ENCODE data around the gene TMEM106B.

TMEM106B gene

DNA sequence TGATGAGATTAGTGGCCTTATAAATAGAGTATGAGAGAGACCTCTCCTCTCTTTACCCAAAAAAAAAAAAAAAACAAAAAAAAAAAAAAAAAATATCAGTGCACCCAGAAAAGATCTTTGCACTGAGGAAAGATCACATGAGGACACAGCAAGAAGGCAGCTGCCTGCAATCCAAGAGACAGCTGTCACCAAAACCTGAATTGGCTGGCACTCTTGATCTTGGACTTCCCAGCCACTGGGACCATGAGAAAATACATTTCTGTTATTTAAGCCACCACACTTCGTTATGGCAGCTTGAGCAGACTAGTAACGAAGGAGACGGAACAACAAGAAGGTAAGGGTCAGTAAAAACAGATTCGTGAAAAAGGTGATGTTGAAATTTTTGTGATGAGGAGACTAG lies 47.0 kb downstream of the TMEM106B start:
- DNase-seq (ENCODE audit: low spot score) = no peak
- TF ChIP-seq, protein P1, sequence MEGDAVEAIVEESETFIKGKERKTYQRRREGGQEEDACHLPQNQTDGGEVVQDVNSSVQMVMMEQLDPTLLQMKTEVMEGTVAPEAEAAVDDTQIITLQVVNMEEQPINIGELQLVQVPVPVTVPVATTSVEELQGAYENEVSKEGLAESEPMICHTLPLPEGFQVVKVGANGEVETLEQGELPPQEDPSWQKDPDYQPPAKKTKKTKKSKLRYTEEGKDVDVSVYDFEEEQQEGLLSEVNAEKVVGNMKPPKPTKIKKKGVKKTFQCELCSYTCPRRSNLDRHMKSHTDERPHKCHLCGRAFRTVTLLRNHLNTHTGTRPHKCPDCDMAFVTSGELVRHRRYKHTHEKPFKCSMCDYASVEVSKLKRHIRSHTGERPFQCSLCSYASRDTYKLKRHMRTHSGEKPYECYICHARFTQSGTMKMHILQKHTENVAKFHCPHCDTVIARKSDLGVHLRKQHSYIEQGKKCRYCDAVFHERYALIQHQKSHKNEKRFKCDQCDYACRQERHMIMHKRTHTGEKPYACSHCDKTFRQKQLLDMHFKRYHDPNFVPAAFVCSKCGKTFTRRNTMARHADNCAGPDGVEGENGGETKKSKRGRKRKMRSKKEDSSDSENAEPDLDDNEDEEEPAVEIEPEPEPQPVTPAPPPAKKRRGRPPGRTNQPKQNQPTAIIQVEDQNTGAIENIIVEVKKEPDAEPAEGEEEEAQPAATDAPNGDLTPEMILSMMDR (IDR thresholded peaks at IDR 0.05; ENCODE audit: extremely low read depth, insufficient read depth, missing control alignments) = no peak
- in situ Hi-C loops (cut with MboI; ENCODE audit: low pct_unique_long_range_greater_than_20kb, low sequenced_read_pairs, unreplicated experiment) = no loop called here

DNA sequence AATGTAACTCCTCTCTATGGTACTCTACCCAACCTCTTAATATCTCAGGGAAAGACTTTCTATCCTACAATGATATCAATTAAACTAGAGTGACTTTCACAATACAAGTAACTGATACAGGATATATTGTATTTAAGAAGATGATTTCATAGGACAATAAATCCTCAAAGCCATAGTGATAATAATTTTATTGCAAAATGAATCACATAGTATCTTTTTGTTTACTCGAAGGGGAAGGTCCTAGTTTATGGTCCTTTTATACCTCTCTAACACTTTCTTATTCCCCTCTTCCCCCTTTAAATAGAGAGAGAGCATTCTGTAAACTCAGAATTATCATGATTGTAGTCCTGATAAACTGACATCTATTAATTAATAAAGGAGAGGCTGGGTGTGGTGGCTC lies 56.4 kb downstream of the TMEM106B start:
- TF ChIP-seq, protein P1 (IDR thresholded peaks at IDR 0.05; ENCODE audit: extremely low read depth, insufficient read depth, missing control alignments) = no peak
- in situ Hi-C loops (cut with MboI; ENCODE audit: low pct_unique_long_range_greater_than_20kb, low sequenced_read_pairs, unreplicated experiment) = no loop called here
- DNase-seq (ENCODE audit: low spot score) = no peak

DNA sequence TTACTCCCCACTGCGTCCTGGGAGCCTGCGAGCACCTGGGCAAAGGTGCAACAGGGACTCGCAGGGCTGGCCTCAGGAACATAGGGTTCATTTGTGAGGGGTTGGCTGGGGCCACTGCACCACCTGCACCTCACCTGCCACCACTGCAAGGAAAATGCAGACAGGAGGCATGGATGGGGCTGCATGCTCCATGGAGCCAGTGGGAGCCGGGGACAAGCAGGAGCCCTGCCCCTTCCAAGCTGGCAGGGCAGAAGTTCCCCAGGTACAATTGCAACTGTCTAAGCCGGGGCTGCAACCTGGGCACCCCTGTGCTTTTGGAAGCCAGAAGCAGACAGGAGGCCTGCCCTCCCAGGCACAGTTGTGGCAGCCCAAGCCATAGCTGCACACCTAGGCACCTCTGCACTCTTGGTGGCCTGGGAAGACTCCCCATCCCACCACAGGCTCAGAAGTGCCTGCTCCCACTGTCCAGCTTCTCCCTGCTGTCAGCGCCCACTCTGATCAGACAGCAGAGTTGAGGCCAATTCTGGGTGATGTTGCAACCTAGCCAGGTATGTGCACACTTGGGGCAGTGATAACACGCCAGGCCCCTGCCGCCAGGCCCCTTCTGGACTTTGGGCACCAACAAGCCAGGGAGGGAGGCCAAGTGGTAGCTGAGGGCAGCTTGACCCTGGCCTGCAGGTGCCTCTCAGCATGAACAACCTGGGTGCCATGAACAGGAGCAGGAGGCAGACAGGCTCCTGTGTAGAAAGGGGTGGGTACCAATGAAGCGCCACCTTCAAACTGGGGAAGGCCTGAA lies 58.2 kb downstream of the TMEM106B start:
- in situ Hi-C loops (cut with MboI; ENCODE audit: low pct_unique_long_range_greater_than_20kb, low sequenced_read_pairs, unreplicated experiment) = no loop called here
- no peak for DNase-seq (ENCODE audit: low spot score)
- TF ChIP-seq, protein P1 (IDR thresholded peaks at IDR 0.05; ENCODE audit: extremely low read depth, insufficient read depth, missing control alignments) = no peak

DNA sequence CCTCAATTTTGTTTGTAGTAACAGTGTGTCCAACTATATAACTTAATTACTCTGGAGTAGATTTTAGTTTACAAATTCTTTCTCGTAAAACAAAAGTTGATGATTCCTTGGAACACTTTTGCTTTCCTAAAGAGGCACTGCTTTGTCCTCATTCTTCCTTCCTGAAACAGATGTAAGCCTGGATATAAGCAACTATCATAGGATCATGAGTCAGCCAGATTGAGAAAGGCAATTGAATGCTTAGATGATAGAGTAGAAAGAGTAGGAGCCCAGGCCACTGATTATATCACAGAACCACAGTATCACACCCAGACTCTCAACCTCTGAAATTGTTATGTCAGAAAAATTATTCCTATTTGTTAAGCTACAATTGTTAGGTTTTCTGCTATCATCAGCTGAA lies 69.9 kb downstream of the TMEM106B start:
- no peak for DNase-seq (ENCODE audit: low spot score)
- TF ChIP-seq, protein P1 (IDR thresholded peaks at IDR 0.05; ENCODE audit: extremely low read depth, insufficient read depth, missing control alignments) = no peak
- in situ Hi-C loops (cut with MboI; ENCODE audit: low pct_unique_long_range_greater_than_20kb, low sequenced_read_pairs, unreplicated experiment) = no loop called here

DNA sequence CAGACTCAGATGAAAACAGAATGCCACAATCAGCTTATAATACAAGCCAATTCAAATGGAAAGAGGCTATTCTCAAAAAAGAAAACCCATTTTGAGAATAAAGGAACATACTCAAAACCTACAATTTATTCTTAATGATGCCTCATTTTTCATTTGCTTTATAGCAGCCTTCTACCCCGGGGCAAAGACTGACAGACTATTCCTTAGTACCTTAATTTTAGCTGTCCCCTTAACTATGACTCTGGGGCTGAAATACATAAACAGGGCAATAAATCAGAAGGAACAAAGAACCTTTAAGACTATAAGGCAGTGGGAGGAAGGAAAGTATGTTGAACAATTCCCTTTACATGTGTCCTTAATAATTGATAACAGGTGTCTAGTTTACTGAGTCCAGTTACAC lies 76.8 kb downstream of the TMEM106B start:
- no peak for DNase-seq (ENCODE audit: low spot score)
- in situ Hi-C loops (cut with MboI; ENCODE audit: low pct_unique_long_range_greater_than_20kb, low sequenced_read_pairs, unreplicated experiment) = no loop called here
- TF ChIP-seq, protein P1 (IDR thresholded peaks at IDR 0.05; ENCODE audit: extremely low read depth, insufficient read depth, missing control alignments) = no peak

DNA sequence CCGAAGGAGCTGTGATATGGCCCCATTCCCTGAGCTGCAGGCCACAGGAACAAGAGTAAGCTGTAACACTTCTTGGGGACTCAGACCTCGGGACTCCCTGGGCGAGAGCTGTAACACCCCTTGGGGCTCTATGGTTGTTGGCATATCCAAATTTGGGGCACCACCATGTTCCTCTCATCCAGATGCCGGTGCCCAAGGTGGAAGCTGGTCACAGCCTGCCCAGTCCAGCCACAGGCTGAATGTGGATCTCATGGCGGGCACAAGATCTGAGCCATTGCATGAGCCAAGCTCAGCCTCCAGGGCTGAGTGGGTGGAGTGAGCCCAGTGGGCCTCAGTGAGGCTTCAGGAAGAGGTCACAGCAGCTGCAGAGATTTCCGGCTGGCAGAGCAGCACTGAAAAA lies 78.9 kb downstream of the TMEM106B start:
- TF ChIP-seq, protein P1 (IDR thresholded peaks at IDR 0.05; ENCODE audit: extremely low read depth, insufficient read depth, missing control alignments) = no peak
- DNase-seq (ENCODE audit: low spot score) = no peak
- in situ Hi-C loops (cut with MboI; ENCODE audit: low pct_unique_long_range_greater_than_20kb, low sequenced_read_pairs, unreplicated experiment) = no loop called here

Data from GM13977 (cell line).